Brain microvascular endothelial cell (primary cell): ENCODE results near the gene CAMK2N1.
A peak's percentile ranks its signal among the peaks of the same experiment; 100 is the strongest.

Experiments used
- DNase-seq: peaks from one replicate; pipeline ENCODE4 v3.0.0-alpha.2; 2020
- H3K27ac ChIP-seq: fragments of 250-450 bp; sonication (Bioruptor Pico); 2 replicates; pipeline ENCODE4 v1.5.1; 2020; ENCODE audit warnings: mild to moderate bottlenecking, moderate library complexity
- H3K27me3 ChIP-seq: fragments of 250-450 bp; sonication (Bioruptor Pico); replicated peaks from 2 replicates; pipeline ENCODE4 v1.5.1; 2020; ENCODE audit warnings: mild to moderate bottlenecking
- H3K36me3 ChIP-seq: fragments of 250-450 bp; sonication (Bioruptor Pico); replicated peaks from 2 replicates; pipeline ENCODE4 v1.5.1; 2020; ENCODE audit warnings: mild to moderate bottlenecking
- H3K4me3 ChIP-seq: 2 replicates; pipeline ENCODE4 v1.5.1; 2011; ENCODE audit warnings: low read depth, mild to moderate bottlenecking, control low read depth, low read length, moderate library complexity
- CTCF ChIP-seq: IDR thresholded peaks from 2 replicates; pipeline ENCODE4 v1.5.1; 2011; ENCODE audit warnings: low read depth, mild to moderate bottlenecking, moderate library complexity, low read length, control low read depth, inconsistent platforms; ENCODE audit errors: missing control alignments
- in situ Hi-C: cut with HindIII; loops from 2 replicates; pipeline ENCODE4 v1.10.0; 2017; ENCODE audit warnings: low sequenced_read_pairs, low pct_ligation_motif_present

Gene CAMK2N1

GRCh38 chr1:20472860-20473711 lies 12.9 kb downstream of the CAMK2N1 start:
- no peak for TF ChIP-seq CTCF
- in situ Hi-C loops = no loop called here
- Histone ChIP-seq H3K4me3 (no peak overlapping the region), H3K36me3 (no peaks in the 10 kb centered on the region), H3K27ac (no peak overlapping the region), H3K27me3 (no peaks in the 10 kb centered on the region)
- DNase-seq = no peak

- Histone ChIP-seq H3K27me3 (no peaks in the 10 kb centered on the region), H3K36me3 (no peaks in the 10 kb centered on the region), H3K4me3 (no peak overlapping the region), H3K27ac (no peak overlapping the region)
- no peak for TF ChIP-seq CTCF
- in situ Hi-C loops = no loop called here
- DNase-seq = no peak
These were observed 13.9 kb downstream of the CAMK2N1 start for GRCh38 chr1:20472121-20472520.

- DNase-seq = no peak
- in situ Hi-C loops = no loop called here
- no peak overlapping the region for H3K4me3 ChIP-seq
- peaks cover 2% of the 10 kb centered on the region for H3K27me3 ChIP-seq
- H3K27ac ChIP-seq = no peak overlapping the region
- H3K36me3 ChIP-seq = no peaks in the 10 kb centered on the region
- no peak for TF ChIP-seq CTCF
These were observed 15.8 kb downstream of the CAMK2N1 start for GRCh38 chr1:20470194-20470593.

GRCh38 chr1:20469406-20470076 lies 16.5 kb downstream of the CAMK2N1 start:
- H3K4me3 ChIP-seq = no peak overlapping the region
- in situ Hi-C loops = no loop called here
- H3K27me3 ChIP-seq = peaks cover 3% of the 10 kb centered on the region
- TF ChIP-seq CTCF = peak; percentile 27
- H3K27ac ChIP-seq = no peak overlapping the region
- DNase-seq = no peak
- no peaks in the 10 kb centered on the region for H3K36me3 ChIP-seq

- TF ChIP-seq CTCF = no peak
- Histone ChIP-seq H3K27ac (no peak overlapping the region), H3K4me3 (no peak overlapping the region), H3K27me3 (peaks cover 3% of the 10 kb centered on the region), H3K36me3 (no peaks in the 10 kb centered on the region)
- DNase-seq = no peak
- in situ Hi-C loops = no loop called here
These were observed 19.7 kb downstream of the CAMK2N1 start for GRCh38 chr1:20466273-20466672.

GRCh38 chr1:20465187-20465586 lies 20.8 kb downstream of the CAMK2N1 start:
- Histone ChIP-seq H3K4me3 (no peak overlapping the region), H3K27me3 (peaks cover 3% of the 10 kb centered on the region), H3K36me3 (no peaks in the 10 kb centered on the region), H3K27ac (no peak overlapping the region)
- in situ Hi-C loops = no loop called here
- TF ChIP-seq CTCF = no peak
- no peak for DNase-seq
